Nephron progenitor cell (in vitro differentiated cells): Measurements from ENCODE around the gene GREB1.

Experiments
- DNase-seq: peaks from one replicate; pipeline ENCODE4 v3.0.0; 2021
- H3K27ac Mint-ChIP-seq: 2 replicates; pipeline ENCODE4 v1.8.0; 2021; ENCODE audit warnings: mild to moderate bottlenecking, moderate library complexity, mixed read lengths
- H3K27me3 Mint-ChIP-seq: 2 replicates; pipeline ENCODE4 v1.8.0; 2021; ENCODE audit warnings: mild to moderate bottlenecking, low read depth, mixed read lengths; ENCODE audit not compliant: poor library complexity
- H3K36me3 Mint-ChIP-seq: 2 replicates; pipeline ENCODE4 v1.8.0; 2021; ENCODE audit warnings: low read depth, mixed read lengths
- H3K4me1 Mint-ChIP-seq: 2 replicates; pipeline ENCODE4 v1.8.0; 2021; ENCODE audit warnings: mixed read lengths
- H3K4me3 Mint-ChIP-seq: 2 replicates; pipeline ENCODE4 v1.8.0; 2021; ENCODE audit warnings: mild to moderate bottlenecking, moderate library complexity, mixed read lengths
- H3K9me3 Mint-ChIP-seq: 2 replicates; pipeline ENCODE4 v1.8.0; 2021; ENCODE audit warnings: mild to moderate bottlenecking, moderate library complexity, mixed read lengths
- TF ChIP-seq, protein P1 (sequence below): fragments of 200-600 bp; sonication (generic); IDR thresholded peaks from 2 replicates; pipeline ENCODE4 v1.5.0; 2021; ENCODE audit warnings: antibody characterized with exemption

The GREB1 gene

DNA sequence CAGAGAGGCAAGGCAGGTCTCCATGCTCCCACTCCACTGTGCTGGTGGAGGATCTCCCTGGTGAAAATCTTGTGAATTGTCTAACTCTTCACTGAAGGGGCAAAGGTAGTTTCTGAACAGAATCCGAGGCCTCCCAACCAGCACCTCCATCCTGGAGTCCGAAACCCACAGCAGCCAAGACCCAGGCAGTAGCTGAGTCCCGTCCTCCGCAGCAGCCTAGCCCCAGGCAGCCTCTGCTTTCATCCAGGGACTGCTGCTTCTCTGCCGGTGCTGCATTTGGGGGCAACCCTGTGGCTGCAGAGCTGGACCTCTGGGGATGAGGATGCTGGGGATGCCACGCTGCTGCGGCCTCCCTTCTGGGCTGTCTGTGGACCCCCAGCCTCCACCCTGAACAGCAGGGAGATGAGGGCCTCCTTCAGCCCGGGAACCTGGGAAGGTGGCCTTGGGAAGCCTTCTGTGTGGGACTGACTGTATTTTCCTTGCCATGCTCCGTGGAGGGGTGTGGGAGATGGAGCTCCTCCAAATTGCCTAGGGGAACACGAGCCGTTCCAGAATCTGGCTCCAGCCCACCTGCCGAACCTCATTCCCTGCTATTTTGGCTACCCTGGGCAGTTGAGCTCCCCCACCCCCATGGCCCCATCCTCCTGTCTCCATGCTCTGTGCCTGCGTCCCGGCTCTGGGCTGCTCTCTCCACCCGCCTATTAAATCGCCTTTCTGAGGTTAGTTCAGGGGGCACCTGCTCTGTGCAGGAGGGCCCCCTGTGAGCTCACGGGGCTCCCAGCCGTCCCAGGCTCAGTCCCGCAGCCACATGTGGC, 48.2 kb downstream of the GREB1 start:
- Mint-ChIP-seq H3K9me3 (no peaks in the 10 kb centered on the region), H3K4me3 (no peak overlapping the region), H3K27ac (no peak overlapping the region), H3K4me1 (peaks cover 20% of the 10 kb centered on the region), H3K36me3 (peaks cover 59% of the 10 kb centered on the region), H3K27me3 (peaks cover 2% of the 10 kb centered on the region)
- no peak for DNase-seq
- TF ChIP-seq, protein P1, sequence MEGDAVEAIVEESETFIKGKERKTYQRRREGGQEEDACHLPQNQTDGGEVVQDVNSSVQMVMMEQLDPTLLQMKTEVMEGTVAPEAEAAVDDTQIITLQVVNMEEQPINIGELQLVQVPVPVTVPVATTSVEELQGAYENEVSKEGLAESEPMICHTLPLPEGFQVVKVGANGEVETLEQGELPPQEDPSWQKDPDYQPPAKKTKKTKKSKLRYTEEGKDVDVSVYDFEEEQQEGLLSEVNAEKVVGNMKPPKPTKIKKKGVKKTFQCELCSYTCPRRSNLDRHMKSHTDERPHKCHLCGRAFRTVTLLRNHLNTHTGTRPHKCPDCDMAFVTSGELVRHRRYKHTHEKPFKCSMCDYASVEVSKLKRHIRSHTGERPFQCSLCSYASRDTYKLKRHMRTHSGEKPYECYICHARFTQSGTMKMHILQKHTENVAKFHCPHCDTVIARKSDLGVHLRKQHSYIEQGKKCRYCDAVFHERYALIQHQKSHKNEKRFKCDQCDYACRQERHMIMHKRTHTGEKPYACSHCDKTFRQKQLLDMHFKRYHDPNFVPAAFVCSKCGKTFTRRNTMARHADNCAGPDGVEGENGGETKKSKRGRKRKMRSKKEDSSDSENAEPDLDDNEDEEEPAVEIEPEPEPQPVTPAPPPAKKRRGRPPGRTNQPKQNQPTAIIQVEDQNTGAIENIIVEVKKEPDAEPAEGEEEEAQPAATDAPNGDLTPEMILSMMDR: no peak

DNA sequence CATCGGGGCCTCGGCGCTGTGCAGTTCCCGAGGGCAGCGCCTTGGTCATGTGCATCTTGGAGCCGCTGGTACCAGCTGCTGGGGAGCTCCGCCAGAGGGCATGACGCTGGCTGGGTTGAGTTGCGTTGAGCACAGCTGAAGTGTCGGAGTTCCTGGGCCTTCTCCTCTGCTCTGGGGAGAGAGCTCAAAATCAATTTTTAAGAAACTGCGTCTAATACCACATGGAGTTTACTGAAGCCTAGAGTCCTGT, 48.7 kb downstream of the GREB1 start:
- H3K27me3 Mint-ChIP-seq: peaks cover 2% of the 10 kb centered on the region
- no peak overlapping the region for H3K27ac Mint-ChIP-seq

DNA sequence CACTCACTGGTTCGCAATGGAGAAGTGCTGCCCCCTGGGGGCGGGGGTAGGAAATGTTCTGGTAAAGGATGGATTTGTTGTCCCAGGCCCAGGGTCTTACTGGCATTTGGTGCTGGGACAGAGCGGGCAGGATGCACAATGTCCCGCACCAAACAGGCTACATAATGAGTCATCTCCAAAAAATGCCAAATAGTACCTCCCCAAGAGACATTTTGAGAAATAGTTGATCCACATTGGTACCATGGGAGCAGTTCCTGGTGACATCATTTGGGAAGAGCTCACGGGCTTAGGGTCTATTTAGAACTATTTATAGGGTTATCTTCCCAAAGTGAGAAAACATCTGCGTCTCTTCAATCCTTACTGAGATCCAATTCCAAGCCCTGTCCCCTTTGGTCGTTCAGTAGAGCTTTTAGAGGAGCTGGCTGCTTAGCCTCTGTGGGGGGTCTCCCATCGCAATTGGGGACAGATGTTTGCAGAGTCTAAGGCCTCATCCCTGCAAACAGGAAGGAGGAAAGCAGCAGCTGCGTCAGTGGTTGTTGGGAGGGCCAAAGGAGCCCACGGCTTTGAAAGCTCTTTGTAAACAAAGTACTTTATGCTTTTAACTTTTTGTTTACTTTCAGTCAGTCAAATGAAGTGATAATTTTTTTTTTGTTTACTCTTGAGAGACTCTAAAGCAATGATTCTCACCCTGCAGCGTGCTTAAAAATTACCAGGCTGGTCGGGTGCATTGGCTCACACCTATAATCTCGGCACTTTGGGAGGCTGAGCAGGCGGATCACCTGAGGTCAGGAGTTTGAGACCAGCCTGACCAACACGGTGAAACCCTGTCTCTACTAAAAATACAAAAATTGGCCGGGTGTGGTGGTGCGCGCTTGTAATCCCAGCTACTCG, 49.3 kb downstream of the GREB1 start:
- Mint-ChIP-seq H3K27ac (no peak overlapping the region), H3K27me3 (peaks cover 2% of the 10 kb centered on the region), H3K9me3 (no peaks in the 10 kb centered on the region), H3K4me3 (no peak overlapping the region), H3K36me3 (peaks cover 58% of the 10 kb centered on the region), H3K4me1 (peaks cover 20% of the 10 kb centered on the region)
- TF ChIP-seq, protein P1: peak; percentile 76
- DNase-seq: peak; percentile 79

More for the DNA sequence above, 48.7 kb downstream of the GREB1 start:
- no peak for DNase-seq
- TF ChIP-seq, protein P1: no peak
- Mint-ChIP-seq H3K9me3 (no peaks in the 10 kb centered on the region), H3K4me1 (peaks cover 20% of the 10 kb centered on the region), H3K36me3 (peaks cover 63% of the 10 kb centered on the region), H3K4me3 (no peak overlapping the region)

DNA sequence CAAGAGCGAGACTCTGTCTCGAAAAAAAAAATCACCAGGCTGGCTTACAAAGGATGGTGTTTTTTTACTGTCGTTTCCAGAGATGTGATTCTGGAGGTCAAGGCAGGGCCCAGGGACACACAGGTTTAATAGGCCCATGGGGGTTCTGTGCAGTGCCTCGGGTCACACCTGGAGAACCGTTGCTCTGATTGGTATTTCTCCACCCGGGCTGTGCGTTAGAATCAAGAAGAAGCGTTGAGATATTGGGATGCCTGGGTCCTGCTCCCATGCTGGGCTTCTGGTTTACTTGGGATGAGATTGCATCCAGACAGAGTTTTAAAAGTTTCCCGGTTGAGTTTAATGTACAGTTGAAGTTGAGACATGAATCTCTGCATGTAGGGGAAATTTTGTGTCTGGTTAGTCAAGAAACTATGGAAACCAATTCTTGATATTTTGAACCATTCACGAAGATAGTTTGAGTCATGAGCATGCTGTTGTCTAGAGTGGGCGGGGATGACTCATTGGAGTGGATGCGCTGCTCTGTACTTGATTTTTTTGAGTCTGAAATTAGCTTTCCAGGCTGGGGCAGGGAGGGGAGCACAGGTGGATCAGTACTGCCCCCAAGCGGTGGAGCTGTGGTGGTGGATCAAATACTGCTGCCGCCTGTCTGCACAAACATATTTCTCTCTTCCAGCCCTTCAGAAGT, 50.1 kb downstream of the GREB1 start:
- Mint-ChIP-seq H3K4me3 (no peak overlapping the region), H3K9me3 (no peaks in the 10 kb centered on the region), H3K27ac (no peak overlapping the region), H3K36me3 (peaks cover 50% of the 10 kb centered on the region), H3K27me3 (peaks cover 2% of the 10 kb centered on the region), H3K4me1 (peaks cover 20% of the 10 kb centered on the region)
- DNase-seq: peak; percentile 81
- TF ChIP-seq, protein P1: peak; percentile 86

DNA sequence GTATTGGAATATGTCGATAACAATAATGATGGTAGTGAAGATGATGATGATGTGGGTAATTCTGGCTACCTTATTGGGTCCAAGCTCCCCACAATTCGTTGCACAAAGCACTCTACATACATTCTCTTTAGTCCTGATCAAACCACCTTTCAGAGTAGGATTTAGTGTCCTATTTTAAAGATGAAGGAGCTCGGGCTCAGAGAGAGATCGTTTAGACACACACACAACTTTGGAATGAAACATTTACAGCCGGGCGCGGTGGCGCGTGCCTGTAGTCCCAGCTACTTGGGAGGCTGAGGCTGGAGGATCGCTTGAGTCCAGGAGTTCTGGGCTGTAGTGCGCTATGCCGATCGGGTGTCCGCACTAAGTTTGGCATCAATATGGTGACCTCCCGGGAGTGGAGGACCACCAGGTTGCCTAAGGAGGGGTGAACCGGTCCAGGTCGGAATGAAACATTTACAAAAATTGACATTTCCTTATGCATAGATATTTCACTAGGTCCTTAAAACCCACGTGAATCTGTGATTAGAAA, 50.7 kb downstream of the GREB1 start:
- Mint-ChIP-seq H3K27me3 (no peaks in the 10 kb centered on the region), H3K4me1 (peaks cover 20% of the 10 kb centered on the region), H3K9me3 (no peaks in the 10 kb centered on the region), H3K36me3 (peaks cover 44% of the 10 kb centered on the region), H3K27ac (no peak overlapping the region), H3K4me3 (no peak overlapping the region)
- TF ChIP-seq, protein P1: no peak
- DNase-seq: no peak
